NCI-H1436 (cell line): ENCODE measurements around the gene IRGQ.
A peak's percentile ranks its signal among the peaks of the same experiment; 100 is the strongest.
"Not testable (repeated sequence)": the region's sequence is repeated elsewhere in the genome, so short reads cannot be mapped to it uniquely, and the experiment has no call there.

Source experiments
- DNase-seq: peaks from one replicate; lab custom pipeline; 2025; lab: John Stamatoyannopoulos, UW

The IRGQ gene

DNA sequence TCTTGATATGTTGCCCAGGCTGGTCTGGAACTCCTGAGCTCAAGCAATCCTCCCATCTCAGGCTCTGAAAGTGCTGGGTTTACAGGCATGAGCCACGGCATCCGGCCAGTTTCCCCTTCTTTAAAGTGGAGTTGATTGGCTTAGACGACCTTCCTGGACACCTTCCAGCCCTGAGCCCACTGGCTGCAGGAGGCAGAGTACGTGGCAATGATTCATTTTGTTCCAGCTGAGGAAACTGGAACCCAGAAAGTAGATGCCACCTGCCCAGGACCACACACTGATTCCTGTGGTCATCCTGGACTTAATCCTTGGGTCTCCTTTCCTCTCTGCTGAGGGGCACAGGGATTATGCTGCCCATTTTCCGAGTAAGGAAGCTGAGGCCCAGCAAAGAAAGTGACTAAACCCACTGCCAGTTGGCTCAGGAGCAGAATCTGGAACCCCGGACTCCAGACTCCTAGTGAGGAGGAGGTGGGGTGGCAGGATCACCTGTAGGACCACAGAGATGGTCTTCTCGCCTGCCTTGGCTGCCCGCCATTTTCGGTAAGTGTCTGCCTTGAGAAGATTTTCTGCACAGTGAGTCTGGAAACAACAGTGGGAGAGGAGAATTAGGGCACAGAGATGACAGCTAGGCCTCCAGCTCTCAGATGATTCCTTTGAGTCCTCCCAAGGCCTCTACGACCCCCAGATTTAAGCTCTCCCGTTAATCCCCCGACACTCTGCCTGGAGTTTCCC, 21.3 kb downstream of the IRGQ start:
- DNase-seq = no peak

DNA sequence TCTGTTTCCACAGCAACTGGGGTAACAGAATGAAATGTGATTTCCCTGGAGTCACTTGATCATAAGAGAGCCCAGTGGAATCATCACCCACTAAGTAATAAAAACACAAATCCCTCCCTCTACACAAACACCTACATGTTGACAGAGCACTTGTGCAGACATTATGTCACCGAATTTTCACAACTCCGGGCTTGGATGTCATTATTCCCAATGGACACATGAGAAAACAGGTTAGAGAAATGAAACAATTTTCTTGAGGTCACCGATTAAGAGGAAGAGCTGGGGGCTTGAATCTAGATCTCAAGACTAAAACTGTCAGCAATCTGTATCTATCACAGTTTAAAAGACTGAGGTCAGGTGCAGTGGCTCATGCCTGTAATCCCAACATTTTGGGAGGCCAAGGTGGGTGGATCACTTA, 23.8 kb downstream of the IRGQ start:
- DNase-seq = peak; percentile 30

DNA sequence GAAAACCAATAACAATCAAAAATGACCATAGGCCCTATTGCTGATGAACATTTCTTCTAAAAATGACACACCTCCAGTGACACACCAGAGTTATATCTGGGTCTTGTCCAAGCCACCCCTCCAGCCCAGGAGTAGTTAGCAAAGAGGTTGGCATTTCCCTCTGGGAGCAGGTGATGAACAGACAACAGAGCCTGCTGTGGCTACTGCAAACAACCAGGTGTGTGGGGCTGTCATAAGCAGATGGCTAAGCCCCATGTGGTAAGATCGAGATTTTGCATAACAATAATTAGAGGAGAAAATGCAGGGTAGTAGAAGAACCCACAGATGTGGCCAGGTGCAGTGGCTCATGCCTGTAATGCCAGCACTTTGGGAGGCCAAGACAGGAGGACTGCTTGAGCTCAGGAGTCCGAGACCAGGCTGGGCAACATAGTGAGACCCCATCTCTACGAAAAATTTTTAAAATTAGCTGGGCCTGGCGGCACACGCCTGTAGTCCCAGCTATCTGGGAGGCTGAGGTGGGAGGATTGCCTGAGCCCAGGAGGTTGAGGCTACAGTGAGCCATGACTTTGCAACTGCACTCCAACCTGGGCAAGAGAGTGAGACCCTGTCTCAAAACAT, 25.7 kb downstream of the IRGQ start:
- DNase-seq = peak; percentile 6

DNA sequence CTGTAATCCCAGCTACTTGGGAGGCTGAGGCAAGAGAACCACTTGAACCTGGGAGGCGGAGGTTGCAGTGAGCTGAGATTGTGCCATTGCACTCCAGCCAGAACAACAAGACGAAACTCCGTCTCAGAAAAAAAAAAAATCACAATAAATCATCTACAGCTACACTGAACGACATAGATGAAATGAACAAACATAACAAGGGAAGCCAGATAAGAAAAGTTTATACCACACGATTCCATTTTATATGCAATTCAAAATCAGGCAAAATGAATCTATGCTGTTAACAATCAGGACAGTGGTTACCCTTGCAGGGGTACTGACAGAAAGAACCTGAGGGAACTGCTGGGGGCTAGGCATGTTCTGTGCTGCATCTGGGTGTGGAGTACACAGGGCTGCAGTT, 26.3 kb downstream of the IRGQ start:
- DNase-seq = no peak

DNA sequence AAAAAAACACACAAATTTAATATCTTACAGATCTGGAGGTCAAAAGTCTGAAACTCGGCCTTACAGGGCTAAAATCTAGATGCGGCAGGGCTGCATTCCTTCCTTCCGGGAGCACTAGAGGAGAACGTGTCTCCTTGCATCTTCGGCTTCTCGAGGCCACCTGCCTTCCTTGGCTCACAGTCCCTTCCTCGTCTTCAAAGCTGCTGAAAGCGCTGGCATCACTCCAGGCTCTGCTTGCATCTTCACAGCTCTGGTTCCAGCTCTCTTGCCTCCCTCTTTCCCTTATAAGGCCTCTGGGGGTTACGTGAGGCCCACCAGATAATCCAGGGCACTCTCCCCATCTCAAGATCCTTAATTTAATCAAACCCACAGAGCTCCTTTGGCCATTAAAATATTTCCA, 31.1 kb downstream of the IRGQ start:
- no peak for DNase-seq

DNA sequence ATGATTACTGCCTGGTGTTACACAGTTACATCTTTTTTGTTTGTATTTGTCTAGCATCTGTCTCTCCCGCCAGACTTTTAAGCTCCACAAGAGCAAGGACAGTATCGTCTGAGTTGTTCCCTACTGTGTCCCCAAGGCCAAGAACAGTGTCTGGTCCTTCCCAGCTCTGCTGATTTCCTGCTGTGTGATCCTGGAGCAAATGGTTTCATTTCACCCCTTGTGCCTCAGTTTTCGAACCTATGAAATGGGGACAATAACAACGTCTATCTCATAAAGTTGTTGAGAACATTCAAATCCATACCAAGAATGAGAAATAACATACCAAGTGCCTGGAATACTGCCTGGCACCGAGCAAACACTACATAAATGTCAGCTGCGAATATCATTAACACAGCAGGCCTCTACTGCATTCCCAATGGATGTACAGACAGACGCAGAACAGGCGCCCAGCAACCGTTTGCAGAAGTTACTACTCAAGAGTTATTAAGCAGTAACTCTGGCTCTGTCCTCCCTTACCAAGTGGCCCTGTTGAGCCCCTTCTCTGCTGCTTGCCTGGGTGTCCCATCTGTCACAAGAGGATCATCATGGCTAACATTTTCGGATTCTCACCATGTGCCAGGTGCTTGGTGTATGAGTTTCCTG, 32.0 kb downstream of the IRGQ start:
- no peak for DNase-seq

DNA sequence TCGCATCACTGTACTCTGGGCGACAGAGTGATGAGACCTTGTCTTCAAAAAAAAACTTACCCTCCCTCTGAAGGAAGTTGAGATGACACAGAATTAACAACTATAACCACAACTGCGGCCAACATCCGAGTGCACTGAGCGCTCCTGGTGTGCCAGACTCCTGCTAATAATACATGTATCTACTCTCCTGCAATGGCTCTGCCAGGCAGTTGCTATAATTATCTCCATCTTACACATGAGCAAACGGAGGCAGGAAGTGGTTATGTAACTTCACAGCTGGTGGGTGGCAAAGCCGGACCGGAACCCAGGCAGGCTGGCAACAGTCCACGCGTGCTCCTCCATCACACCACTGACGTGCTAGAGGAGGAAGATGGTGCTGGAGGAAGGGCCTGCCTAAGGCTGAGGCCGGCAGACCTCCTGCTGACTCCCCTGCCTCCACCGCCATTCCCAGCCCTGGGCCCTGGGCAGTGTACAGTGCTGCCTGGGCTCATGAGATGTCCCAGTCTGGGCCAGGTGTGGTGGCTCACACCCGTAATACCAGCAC, 33.2 kb downstream of the IRGQ start:
- DNase-seq = peak; percentile 47

DNA sequence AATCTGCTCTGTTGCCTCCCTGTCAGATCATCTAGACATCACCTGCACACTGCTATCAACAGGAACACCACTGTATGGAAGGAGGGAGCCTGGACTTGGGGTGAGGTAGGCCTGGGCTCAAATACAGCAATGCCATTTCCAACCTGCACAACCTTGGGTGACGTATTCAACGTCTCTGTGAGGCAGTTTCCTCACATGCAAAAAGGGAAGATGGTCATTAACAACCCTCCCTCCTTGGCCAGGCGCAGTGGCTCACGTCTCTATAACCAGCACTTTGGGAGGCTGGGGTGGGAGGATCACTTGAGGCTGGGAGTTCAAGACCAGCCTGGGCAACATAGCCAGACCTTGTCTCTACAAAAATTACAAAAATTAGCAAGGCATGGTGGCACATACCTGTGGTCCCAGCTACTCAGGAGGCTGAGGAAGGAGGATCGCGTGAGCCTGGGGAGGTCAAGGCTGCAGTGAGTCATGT, 33.7 kb downstream of the IRGQ start:
- no peak for DNase-seq

DNA sequence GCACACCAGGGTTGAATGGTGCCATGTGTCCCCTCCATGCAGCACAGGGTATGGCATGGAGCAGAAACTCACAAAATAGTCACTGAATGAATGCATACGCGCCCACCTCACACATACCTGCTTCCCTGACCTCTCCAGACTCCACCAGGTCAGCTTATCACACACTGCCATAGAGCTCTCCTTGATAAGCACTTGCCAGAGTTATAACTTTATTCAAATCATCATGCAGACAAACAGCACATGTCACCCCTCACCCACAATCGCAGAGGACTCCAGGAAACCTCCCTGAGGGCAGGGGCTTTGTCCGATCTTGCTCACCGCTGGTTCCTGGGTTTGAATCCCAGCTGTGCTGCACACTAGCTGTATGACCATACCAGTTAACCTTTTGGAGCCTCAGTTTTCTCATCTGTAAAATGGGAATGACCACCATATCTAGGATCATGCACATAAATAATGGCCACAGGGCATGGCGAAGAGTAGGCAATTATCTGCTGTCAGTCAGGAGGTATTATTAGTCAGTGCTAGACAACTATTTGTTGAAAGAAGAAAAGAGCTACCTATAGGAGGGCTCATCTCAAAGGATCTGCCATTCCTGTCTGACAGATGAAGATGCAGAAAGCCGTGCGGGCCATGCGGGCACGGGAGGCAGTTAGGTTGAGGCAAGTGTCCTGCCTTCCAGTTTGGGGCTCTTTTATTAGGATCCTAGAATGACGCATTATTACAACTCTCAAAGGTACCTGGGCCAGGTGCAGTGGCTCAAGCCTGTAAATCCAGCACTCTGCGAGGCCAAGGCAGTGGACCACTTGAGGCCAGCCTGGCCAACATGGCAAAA, 34.6 kb downstream of the IRGQ start:
- no peak for DNase-seq

DNA sequence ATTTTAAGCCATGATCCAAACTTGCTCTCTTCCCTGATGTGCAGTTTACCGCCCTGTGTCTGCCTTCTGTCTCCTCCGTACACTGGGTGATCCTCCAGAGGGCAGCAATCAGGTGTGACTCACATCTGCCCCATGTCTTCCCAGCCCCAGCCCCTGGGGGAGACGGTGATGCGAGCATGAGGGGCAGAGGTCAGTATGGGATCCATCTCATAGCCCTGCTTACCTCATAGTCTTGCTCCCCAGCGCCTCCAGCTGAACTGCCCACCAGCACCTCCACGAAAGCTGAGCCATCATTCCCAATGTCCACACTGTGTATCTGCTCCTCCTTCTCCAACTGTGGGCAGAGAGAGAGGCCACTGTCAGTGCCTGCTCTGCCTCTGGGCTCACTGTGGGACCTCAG, 35.2 kb downstream of the IRGQ start:
- no peak for DNase-seq

DNA sequence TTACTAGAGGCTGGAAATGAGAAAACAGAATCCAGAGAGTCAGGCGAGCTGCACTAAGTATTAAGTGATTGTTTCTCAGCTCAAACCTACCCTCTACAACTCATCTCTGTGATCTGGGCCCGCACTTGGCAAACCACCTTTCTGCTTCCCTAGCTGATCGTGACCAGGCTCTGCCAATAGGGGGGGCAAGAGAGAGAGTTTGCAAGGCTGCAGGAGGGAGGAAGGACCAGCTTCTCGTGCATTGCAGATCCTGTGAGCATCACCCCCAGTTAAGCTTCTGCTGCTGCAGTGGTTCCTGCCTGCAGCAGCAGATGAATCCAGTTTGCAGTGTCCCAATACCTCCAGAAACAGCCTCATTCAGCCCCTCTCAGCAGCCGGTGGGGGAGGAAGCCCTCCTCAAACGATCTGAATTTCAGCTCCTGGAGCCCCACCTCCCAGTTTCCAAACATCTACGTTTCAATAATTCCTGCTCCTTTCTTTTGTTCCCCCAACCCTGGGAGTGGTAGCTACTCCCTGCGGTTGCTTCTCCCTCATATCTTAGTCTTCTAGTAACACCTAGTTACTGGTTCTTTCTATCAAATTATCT, 40.7 kb downstream of the IRGQ start:
- peak; percentile 59 for DNase-seq

DNA sequence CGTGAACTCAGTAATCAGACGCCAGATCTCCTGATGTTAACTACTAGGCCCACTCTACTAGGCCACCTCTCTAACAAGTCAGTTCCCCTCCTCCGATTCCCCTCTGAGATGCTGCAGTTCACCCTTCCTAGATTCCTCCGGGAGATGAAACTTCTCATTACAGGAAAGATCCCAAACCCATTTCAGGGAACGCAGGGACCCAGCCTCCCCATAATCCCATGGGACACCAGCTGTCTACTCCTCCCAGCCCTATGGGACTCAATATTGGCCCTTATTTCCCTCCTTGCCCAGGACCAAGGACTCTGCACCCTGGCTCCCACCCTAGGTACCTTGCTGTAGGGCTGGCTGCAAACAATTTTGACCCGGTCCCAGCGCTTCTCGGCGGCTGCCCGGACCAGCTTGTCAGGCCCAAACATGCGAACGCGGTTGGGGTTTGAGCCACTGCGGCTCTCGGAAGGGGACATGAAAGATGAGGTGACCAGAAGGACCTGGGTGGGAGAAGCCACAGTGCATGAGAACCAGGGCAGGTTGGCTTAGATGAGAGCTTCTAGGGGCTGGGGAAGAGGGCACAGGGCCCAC, 41.5 kb downstream of the IRGQ start:
- no peak for DNase-seq

DNA sequence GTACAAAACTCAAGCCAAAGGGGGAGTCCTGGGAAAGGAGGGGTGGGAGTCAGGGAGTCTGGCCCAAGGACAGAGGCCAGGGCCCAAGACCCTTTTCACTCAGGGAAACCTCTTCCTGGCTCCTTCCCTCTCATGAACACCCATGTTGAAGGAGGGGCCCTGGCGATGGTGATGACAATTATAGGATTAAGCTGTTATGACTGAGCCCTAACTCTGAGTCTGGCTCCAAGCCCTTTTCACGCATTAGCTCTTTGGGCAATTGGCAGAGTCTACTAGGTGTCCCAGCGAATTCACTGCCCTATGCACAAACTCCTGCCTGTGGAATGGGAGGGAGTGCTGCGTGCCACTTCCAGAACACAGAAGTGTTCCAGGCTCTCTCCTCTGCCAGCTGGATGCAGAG, 42.3 kb downstream of the IRGQ start:
- DNase-seq = no peak

DNA sequence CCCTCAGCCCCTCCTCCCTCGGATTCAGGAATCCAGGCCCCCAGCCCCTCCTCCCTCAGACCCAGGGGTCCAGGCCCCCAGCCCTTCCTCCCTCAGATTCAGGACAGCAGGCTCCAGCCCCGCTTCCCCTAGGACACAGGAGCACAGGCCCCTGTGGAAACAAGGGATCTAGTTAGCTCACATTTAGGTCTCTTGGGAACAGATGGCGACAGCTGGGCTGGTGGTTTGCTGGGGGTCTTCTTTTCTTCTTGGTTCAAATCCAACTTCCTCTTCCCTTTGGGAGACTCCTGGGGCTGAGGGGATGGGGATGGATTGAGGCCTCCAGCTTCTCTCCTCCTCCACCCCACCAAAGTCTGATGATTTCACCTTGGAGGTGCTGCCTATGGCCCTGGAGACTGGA, 43.3 kb downstream of the IRGQ start:
- DNase-seq = no peak

DNA sequence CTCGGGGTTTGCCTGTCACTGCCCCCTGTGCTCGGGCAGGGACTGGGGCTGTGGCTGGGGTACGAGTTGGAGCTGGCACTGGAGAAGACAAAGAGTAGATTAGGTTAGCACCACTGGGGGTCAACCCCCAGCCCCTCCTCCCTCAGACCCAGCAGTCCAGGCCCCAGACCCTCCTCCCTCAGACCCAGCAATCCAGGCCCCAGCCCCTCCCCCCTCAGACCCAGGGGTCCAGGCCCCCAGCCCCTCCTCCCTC, 43.8 kb downstream of the IRGQ start:
- DNase-seq = no peak

DNA sequence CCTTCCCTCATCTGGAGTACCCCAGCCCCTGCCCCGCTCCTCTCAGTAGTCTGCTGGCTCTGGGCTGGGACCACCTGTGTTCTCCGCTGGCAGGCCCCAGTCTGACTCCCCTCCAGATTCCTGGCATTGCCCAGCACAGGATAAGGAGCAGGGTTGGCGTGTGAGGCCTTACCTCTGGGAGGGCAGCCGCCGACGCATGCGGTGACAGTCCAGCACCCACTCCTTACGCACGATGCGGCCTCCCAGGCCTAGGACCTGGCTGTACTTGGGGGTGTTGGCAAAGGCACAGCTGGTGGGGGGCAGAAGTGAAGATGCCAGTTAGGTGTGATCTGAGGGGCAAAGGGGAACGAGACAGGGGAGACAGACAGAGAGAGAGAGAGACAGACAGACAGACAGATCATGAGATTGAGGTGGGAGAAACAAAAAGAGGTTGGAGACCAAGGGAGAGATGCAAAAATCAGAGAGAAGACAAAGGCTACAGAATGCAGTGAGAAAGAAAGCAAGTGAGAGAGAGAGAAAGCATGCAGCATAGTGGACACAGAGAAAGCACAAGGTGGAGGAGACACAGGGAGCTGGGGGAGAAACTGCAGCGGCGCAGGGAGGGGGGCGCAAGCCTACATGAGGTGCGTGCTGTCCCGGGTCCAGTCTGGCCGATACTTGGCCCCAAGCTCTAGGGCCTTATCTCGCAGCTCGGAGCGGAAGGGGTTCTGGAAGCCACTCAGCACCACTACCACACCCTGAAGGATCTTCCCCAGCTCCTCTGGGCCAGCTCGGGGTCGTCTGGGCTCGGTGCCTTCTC, 44.3 kb downstream of the IRGQ start:
- no peak for DNase-seq

DNA sequence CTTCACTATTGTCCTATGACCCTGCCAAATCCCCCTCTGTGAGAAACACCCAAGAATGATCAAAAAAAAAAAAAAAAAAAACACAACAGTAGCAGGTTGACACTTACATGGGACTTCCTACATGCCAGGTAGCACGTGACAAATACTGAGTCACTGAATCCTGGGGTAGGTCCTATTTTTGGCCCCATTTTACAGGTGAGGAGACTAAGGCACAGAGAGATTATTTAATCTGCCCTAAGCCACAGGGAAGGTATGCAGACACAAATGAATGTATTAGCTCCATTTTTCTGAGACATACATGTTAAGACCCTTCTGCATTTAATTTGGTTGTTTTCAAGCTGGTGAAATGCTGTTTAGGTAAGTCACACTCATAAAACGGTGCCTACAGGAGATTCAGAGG, 47.2 kb downstream of the IRGQ start:
- DNase-seq = no peak

DNA sequence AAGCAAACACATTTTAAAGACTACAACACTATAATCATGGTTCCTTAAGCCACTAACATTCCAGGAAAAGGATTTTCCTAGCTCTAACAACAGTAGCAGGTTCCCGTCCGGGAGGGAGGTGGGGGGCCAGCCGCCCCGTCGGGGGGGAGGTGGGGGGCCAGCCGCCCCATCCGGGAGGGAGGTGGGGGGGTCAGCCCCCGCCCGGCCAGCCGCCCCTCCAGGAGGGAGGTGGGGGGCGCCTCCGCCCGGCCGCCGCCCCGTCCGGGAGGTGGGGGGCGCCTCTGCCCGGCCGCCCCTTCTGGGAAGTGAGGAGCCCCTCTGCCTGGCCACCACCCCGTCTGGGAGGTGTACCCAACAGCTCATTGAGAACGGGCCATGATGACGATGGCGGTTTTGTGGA, 48.0 kb downstream of the IRGQ start:
- not testable (repeated sequence) for DNase-seq

DNA sequence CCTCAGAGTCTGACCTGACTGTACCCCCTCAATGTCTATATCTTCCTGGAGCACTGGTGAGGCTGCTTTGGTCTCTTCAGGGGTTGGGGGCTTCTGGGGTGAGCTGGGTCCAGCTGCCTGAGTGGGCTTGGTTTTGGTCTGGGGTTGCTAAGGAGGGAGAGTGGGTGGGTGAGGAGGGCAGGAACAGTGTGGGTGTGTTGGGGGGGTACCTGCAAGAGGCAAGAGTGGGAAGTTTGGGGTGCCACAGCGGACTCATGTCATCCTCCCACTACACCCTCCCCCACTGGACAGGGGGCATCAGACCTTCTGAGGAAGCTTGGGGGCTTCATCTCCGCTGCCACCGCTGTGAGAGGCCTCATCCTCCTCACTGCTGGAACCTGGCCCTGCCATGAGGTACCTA, 49.4 kb downstream of the IRGQ start:
- no peak for DNase-seq

DNA sequence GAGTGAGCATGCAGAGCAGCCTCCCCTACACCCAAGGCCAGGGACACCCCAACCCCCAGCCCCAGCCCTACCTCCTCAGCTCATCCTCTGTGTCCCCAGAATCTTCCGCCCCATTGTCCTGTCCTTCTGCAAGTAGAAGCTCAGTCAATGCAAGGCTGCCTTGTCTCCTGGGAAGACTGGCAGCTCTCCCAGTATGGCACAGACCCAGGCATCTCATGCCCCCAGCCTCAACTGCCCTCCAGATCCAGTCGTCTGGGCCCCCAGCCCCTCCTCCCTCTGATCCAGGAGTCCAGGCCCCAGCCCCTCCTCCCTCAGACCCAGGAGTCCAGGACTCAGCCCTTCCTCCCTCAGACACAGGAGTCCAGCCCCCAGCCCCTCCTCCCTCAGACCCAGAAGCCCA, 50.0 kb downstream of the IRGQ start:
- DNase-seq = no peak

DNA sequence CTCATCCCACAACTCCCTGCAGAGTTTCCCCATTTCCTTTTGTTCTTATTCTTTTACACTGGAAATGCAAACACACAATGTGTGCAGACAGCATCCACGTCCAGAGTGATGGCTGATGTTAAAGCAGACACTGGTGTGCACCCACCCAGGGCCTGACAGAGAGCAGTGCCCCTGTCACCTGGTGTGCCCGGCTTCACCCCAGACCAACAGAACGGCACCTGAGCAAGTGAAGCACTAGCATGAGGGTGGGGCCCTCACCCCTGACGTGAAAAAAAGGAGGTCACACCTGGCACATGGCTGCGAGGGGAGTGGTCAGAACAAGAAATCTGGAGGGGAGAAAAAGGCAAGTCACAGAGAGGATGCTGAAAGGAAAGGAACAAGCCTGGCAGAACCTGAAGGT, 50.7 kb downstream of the IRGQ start:
- no peak for DNase-seq
